SKM-1 treated with dmso at 0.1 percent for 144 hours (cell line): Measurements from ENCODE around the gene ZNF418.
"Not testable (repeated sequence)": the region's sequence is repeated elsewhere in the genome, so short reads cannot be mapped to it uniquely, and the experiment has no call there.

ENCODE experiments used
- DNase-seq: peaks from one replicate; lab custom pipeline; 2025; ENCODE audit not compliant: unreplicated experiment; lab: John Stamatoyannopoulos, UW

ZNF418 gene

GRCh38 chr19:57890706-57891105 lies 44.5 kb downstream of the ZNF418 start:
- DNase-seq, result not testable (repeated sequence)

GRCh38 chr19:57888560-57889231 lies 46.5 kb downstream of the ZNF418 start, which contains the start of gene ZNF814:
ZNF814 (minus strand) TSS chr19:57889037; CDS start chr19:57888802, 235 bp downstream.
- peak; percentile 36 for DNase-seq

- DNase-seq, result no peak
Measured at GRCh38 chr19:57888107-57888559, 47.1 kb downstream of the ZNF418 start.

GRCh38 chr19:57887195-57887941 lies 47.8 kb downstream of the ZNF418 start:
- DNase-seq, result no peak

GRCh38 chr19:57886046-57886445 lies 49.2 kb downstream of the ZNF418 start:
- DNase-seq, result no peak

GRCh38 chr19:57873883-57874799 lies 61.1 kb downstream of the ZNF418 start:
- not testable (repeated sequence) for DNase-seq

- no peak for DNase-seq
Measured at GRCh38 chr19:57872450-57872849, 62.8 kb downstream of the ZNF418 start.
